Activated T-helper 1 cell treated with Interleukin-2 at 50 U/mL for 16 hours (primary cell): ENCODE data around the gene BRD8.
"Not testable (repeated sequence)": the region's sequence is repeated elsewhere in the genome, so short reads cannot be mapped to it uniquely, and the experiment has no call there.

Experiments
- DNase-seq: peaks from one replicate; pipeline ENCODE4 v3.0.0-alpha.2; 2020; ENCODE audit warnings: low read depth

BRD8 gene

GRCh38 chr5:138163721-138164120 lies 14.7 kb downstream of the BRD8 start:
- DNase-seq = no peak

- DNase-seq = no peak
These were observed 17.7 kb downstream of the BRD8 start for GRCh38 chr5:138160706-138161105.

GRCh38 chr5:138159666-138160065 lies 18.8 kb downstream of the BRD8 start:
- no peak for DNase-seq

GRCh38 chr5:138157626-138158025 lies 20.8 kb downstream of the BRD8 start:
- DNase-seq = no peak

- DNase-seq = not testable (repeated sequence)
These were observed 22.5 kb downstream of the BRD8 start for GRCh38 chr5:138155977-138156376.

- DNase-seq = no peak
These were observed 28.9 kb downstream of the BRD8 start for GRCh38 chr5:138149530-138149929.

GRCh38 chr5:138148811-138149210 lies 29.6 kb downstream of the BRD8 start:
- DNase-seq = no peak

GRCh38 chr5:138143578-138143977 lies 34.9 kb downstream of the BRD8 start:
- not testable (repeated sequence) for DNase-seq

GRCh38 chr5:138141734-138142133 lies 36.7 kb downstream of the BRD8 start:
- DNase-seq = no peak

GRCh38 chr5:138140268-138140667 lies 38.2 kb downstream of the BRD8 start:
- no peak for DNase-seq

GRCh38 chr5:138139781-138140090 lies 38.7 kb downstream of the BRD8 start:
- no peak for DNase-seq

- DNase-seq = no peak
These were observed 39.3 kb downstream of the BRD8 start, which contains the start of gene NME5 for GRCh38 chr5:138138949-138139780. Gene NME5, minus strand, starts transcription at chr5:138139428. Its CDS starts 648 bp downstream, at chr5:138138780.

GRCh38 chr5:138132543-138132942 lies 45.9 kb downstream of the BRD8 start:
- no peak for DNase-seq

- no peak for DNase-seq
These were observed 49.1 kb downstream of the BRD8 start for GRCh38 chr5:138129347-138129746.

GRCh38 chr5:138128334-138128733 lies 50.1 kb downstream of the BRD8 start:
- no peak for DNase-seq

- DNase-seq = no peak
These were observed 63.2 kb downstream of the BRD8 start for GRCh38 chr5:138115254-138115653.

- DNase-seq = no peak
These were observed 66.5 kb downstream of the BRD8 start for GRCh38 chr5:138111937-138112336.

- no peak for DNase-seq
These were observed 67.2 kb downstream of the BRD8 start for GRCh38 chr5:138111181-138111580.

GRCh38 chr5:138110266-138110963 lies 68.0 kb downstream of the BRD8 start:
- DNase-seq = no peak

- no peak for DNase-seq
These were observed 68.8 kb downstream of the BRD8 start for GRCh38 chr5:138109463-138110265.

- no peak for DNase-seq
These were observed 71.2 kb downstream of the BRD8 start for GRCh38 chr5:138107213-138107612.

- DNase-seq = no peak
These were observed 72.7 kb downstream of the BRD8 start for GRCh38 chr5:138105709-138106108.

- no peak for DNase-seq
These were observed 75.2 kb downstream of the BRD8 start for GRCh38 chr5:138103319-138103637.
